Stimulated activated naive B cell treated with anti-CD40 and anti-IgM and Interleukin-4, amounts not matched to agents 10 μg/mL and 1 μg/mL and 100 μg/mL, for 72 hours (primary cell): ENCODE results near the gene MON2.

Experiments
- ATAC-seq, 2 donors: fragments of 150-1000 bp; cut with Tn5 transposase; replicated peaks; 2 replicates each; pipeline ENCODE4 v1.10.0; 2021; ENCODE audit warnings: moderate library complexity in 1 of 2
- DNase-seq: peaks from one replicate; pipeline ENCODE4 v3.0.0; 2021
- H3K27ac Mint-ChIP-seq: one replicate; pipeline ENCODE4 v1.8.0; 2022; ENCODE audit warnings: mild to moderate bottlenecking, mixed read lengths
- H3K27me3 Mint-ChIP-seq, 2 donors: one replicate each; pipeline ENCODE4 v1.8.0; 2022; ENCODE audit warnings: mixed read lengths in 2 of 2
- H3K36me3 Mint-ChIP-seq, 2 donors: one replicate each; pipeline ENCODE4 v1.8.0; 2022; ENCODE audit warnings: mixed read lengths in 2 of 2, mild to moderate bottlenecking in 1 of 2
- H3K4me1 Mint-ChIP-seq, 2 donors: one replicate each; pipeline ENCODE4 v1.8.0; 2022; ENCODE audit warnings: mixed read lengths in 2 of 2, mild to moderate bottlenecking in 1 of 2
- H3K4me3 Mint-ChIP-seq, 2 donors: one replicate each; pipeline ENCODE4 v1.8.0; 2022; ENCODE audit warnings: mild to moderate bottlenecking in 2 of 2, mixed read lengths in 2 of 2, moderate library complexity in 1 of 2
- H3K9me3 Mint-ChIP-seq, 2 donors: one replicate each; pipeline ENCODE4 v1.8.0; 2022; ENCODE audit warnings: mixed read lengths in 2 of 2, mild to moderate bottlenecking in 1 of 2

The MON2 gene

DNA sequence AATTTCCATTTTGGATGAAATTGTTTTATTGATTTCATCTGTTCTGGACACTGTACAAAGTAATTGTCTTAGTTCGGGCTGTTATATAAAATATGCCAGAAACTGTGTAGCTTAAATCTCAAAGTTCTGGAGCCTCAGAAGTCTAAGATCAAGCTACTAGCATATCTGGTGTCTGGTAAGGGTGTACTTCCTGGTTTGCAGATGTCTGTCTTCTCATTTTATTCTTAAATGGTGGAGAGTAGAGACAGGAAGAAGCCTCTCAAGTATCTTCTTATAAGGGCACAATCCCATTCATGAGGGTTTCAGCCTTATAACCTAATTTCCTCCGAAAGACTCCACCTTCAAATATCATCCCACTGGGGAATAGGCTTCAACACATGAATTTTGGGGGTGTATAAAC lies 51.3 kb downstream of the MON2 start:
- Mint-ChIP-seq H3K36me3 (peaks cover 33 to 44% of the 10 kb centered on the region in 2 donors), H3K4me1 (peaks cover 4% of the 10 kb centered on the region in 2 donors), H3K9me3 (peaks cover 0 to 4% of the 10 kb centered on the region in 2 donors), H3K27me3 (no peaks in the 10 kb centered on the region), H3K4me3 (no peak overlapping the region), H3K27ac (no peak overlapping the region)
- ATAC-seq: no peak
- no peak for DNase-seq

DNA sequence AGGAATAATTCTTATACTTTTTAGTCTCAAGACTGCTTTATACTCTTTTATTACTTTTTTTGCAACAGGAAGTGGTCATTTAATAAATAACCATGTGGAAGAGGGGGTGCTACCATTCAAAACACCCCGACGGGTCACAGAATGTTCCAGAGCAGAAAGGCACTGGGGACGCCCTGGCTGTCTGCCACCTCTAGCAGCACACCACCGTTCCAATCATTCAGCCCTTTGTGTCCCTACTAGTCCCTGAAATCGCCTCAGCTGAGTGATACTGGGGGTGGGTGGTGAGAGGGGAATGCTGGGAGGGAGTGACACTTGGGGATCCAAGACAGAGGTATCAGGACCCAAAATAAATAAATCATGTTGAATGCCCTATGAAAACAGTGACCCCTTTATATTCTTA lies 52.4 kb downstream of the MON2 start:
- no peak overlapping the region for H3K4me3 Mint-ChIP-seq
- DNase-seq (no peak), ATAC-seq (no peak)
- peaks cover 4% of the 10 kb centered on the region in 2 donors for H3K4me1 Mint-ChIP-seq
- H3K36me3 Mint-ChIP-seq: peaks cover 26 to 40% of the 10 kb centered on the region in 2 donors
- peaks cover 0 to 3% of the 10 kb centered on the region in 2 donors for H3K9me3 Mint-ChIP-seq
- H3K27ac Mint-ChIP-seq: no peak overlapping the region
- H3K27me3 Mint-ChIP-seq: no peaks in the 10 kb centered on the region

DNA sequence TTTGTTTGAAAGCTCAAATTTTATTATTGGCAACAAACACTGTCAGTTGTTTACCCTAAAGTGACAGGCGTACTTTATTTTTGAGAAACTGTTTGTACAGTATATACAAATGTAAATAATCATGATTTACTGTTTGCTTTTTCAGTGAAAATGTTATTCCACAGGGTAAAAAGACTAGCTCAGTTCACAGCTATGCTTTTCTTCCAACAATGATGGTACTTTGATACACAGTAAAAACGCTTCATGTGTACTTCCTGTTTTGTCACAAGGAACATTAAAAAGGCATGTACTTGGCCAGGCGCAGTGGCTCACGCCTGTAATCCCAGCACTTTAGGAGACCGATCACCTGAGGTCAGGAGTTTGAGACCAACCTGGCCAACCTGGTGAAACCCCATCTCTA lies 53.7 kb downstream of the MON2 start:
- Mint-ChIP-seq H3K27ac (no peak overlapping the region), H3K9me3 (no peaks in the 10 kb centered on the region), H3K4me3 (no peak overlapping the region), H3K27me3 (no peaks in the 10 kb centered on the region), H3K4me1 (peaks cover 4% of the 10 kb centered on the region in 2 donors), H3K36me3 (peaks cover 16 to 27% of the 10 kb centered on the region in 2 donors)
- ATAC-seq (no peak), DNase-seq (no peak)

DNA sequence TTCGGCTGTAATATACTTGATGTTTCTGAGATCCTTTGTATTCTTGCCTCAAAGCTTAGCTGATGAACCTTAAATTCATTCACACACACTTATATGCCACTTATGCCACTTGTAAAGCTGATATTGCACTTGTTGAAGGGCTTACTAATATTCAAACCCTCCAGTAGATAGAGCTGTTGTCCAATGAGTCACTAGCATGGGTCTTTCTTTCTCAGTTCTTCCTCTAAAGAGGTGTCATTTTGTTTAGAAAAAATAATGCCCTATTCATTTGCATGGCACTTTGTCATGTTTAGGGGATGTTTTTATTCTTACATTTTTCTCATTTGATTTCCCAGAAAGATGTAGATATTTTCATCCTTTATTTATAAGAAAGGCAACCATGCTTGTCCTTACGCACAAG lies 56.4 kb downstream of the MON2 start:
- Mint-ChIP-seq H3K36me3 (peaks cover 14 to 28% of the 10 kb centered on the region in 2 donors), H3K27ac (no peak overlapping the region), H3K4me3 (no peak overlapping the region), H3K27me3 (no peaks in the 10 kb centered on the region), H3K4me1 (peaks cover 0 to 2% of the 10 kb centered on the region in 2 donors), H3K9me3 (no peaks in the 10 kb centered on the region)
- no peak for ATAC-seq
- DNase-seq: no peak

DNA sequence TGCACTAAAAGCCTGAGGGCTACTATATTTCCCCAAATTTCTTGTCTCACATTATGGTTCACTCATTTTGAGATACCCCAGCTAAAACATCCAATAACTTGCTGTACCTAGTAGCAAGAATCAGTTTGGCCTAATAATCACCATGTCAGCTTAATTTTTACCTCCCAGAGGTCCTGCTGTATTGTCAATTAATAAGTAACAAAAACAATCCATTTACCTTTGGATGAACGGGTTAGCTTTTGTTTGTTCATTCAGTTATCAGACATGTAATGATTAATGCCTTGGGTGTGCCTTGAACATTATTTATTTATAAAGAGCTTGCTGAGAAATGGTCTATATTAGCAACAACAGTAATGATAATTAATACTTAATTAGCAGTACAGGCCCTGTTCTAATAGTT lies 57.0 kb downstream of the MON2 start:
- no peak for DNase-seq
- Mint-ChIP-seq H3K4me3 (no peak overlapping the region), H3K27ac (no peak overlapping the region), H3K9me3 (no peaks in the 10 kb centered on the region), H3K36me3 (peaks cover 12 to 23% of the 10 kb centered on the region in 2 donors), H3K27me3 (no peaks in the 10 kb centered on the region), H3K4me1 (no peaks in the 10 kb centered on the region)
- no peak for ATAC-seq

DNA sequence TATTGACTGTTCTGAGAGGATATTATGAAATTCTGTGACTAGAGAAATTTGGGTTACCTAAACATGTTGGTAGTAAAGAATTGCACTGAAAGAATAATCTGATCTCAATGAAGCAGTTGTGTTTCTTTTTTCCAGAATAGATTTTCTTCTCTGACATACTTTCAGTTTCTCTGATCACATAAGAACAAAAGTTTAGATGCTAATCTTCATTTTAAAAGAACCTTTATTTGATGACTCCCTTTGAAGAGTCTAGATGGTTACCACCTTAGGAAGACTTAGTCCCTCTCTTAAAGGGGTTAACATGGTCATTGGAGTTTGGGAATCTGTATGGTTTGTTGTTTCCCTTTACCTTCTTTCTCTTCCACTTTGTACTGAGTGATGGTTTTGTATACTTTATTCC lies 58.6 kb downstream of the MON2 start:
- peaks cover 3 to 16% of the 10 kb centered on the region in 2 donors for H3K36me3 Mint-ChIP-seq
- H3K9me3 Mint-ChIP-seq: no peaks in the 10 kb centered on the region
- no peaks in the 10 kb centered on the region for H3K27me3 Mint-ChIP-seq
- H3K4me1 Mint-ChIP-seq: no peaks in the 10 kb centered on the region
- H3K4me3 Mint-ChIP-seq: no peak overlapping the region
- DNase-seq (no peak), ATAC-seq (no peak)
- H3K27ac Mint-ChIP-seq: no peak overlapping the region

DNA sequence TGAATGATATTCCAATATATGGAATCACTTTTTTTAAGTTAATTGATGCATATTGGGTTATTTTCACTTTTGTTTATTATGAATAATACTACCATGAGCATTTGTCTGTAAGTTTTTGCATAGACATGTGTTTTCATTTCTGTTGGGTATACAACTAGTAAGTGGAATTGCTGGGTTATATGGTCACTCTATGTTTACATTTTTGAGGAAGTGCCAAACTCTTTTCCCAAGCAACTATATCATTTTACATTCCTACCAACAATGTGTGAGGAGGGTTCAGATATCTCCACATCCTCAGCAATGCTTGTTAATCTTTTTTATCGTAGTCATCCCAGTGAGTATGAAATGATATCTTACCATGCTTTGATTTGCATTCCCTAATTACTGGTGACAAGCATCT lies 64.0 kb downstream of the MON2 start:
- no peak overlapping the region for H3K4me3 Mint-ChIP-seq
- ATAC-seq (no peak), DNase-seq (no peak)
- H3K4me1 Mint-ChIP-seq: peaks cover 3 to 11% of the 10 kb centered on the region in 2 donors
- no peak overlapping the region for H3K27ac Mint-ChIP-seq
- peaks cover 14 to 36% of the 10 kb centered on the region in 2 donors for H3K36me3 Mint-ChIP-seq
- no peaks in the 10 kb centered on the region for H3K27me3 Mint-ChIP-seq
- H3K9me3 Mint-ChIP-seq: no peaks in the 10 kb centered on the region

DNA sequence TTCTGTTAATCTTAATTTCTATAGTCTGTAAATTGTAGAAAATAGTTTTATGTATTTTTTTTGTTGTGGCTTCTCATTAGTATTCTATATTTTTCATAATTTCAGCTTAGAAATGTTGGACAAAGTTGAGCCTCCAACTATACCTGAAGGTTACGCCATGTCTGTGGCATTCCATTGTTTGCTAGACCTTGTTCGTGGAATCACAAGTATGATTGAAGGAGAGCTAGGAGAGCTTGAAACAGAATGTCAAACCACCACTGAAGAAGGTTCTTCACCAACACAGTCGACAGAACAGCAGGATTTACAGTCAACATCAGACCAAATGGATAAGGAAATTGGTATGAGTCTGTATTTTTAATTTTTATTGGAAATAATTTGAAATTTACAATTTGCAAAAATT lies 65.7 kb downstream of the MON2 start:
- Mint-ChIP-seq H3K4me3 (no peak overlapping the region), H3K36me3 (peaks cover 14 to 36% of the 10 kb centered on the region in 2 donors), H3K27ac (no peak overlapping the region), H3K9me3 (no peaks in the 10 kb centered on the region), H3K4me1 (peaks cover 3 to 11% of the 10 kb centered on the region in 2 donors), H3K27me3 (no peaks in the 10 kb centered on the region)
- ATAC-seq (no peak), DNase-seq (no peak)

DNA sequence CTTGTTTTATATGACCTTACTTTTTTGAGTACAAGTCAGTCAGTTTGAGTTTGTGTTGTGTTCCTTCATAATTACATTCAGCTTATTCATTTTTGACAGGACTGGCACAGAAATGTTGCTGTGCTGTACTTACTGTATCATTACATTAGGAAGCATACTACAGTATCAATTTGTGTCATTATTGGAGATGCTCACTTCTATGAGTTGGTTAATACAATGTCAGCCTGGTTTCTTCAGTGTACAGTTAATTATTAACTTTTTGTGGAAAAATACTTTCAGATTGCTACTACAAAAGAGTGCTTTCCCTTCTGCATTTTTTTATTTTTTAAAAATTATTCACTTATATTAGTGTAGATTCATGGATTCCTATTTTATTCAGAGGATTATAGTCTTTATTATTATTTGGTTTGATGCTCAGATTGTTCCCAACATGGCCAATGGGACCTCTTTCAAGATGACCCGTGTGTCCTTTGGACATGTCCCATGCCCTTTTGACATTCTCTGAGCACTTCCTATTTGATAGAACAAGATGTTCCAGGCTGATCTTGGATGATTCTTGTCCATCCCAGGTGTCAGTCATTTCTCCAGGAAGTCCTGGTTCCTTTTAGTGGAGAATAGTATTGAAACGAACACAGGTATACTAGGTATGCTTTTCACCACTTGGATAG lies 66.6 kb downstream of the MON2 start:
- H3K27me3 Mint-ChIP-seq: no peaks in the 10 kb centered on the region
- H3K4me3 Mint-ChIP-seq: no peak overlapping the region
- DNase-seq (no peak), ATAC-seq (no peak)
- no peaks in the 10 kb centered on the region for H3K9me3 Mint-ChIP-seq
- H3K36me3 Mint-ChIP-seq: peaks cover 15 to 33% of the 10 kb centered on the region in 2 donors
- peaks cover 3 to 11% of the 10 kb centered on the region in 2 donors for H3K4me1 Mint-ChIP-seq
- H3K27ac Mint-ChIP-seq: no peak overlapping the region

DNA sequence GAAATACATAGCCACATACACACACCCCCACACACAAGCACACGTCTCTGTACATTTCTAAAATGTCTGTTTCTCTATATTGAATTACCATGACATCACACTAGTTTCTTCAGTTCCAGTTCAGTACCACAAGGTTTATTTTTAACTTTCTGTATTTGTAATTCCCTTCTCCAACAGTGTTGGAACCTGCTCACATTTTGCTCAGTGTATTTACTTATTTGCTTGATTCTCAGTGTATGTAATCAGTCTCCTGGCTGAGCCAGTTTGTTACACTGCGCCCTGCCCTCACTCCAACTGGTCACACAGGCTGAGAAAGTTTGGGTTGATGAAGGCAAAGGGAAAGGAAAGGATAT lies 67.1 kb downstream of the MON2 start:
- DNase-seq: no peak
- no peak overlapping the region for H3K27ac Mint-ChIP-seq
- peak in 1 of 2 donors; percentile 22 for ATAC-seq
- no peaks in the 10 kb centered on the region for H3K9me3 Mint-ChIP-seq
- H3K4me3 Mint-ChIP-seq: no peak overlapping the region
- H3K36me3 Mint-ChIP-seq: peaks cover 15 to 33% of the 10 kb centered on the region in 2 donors
- peaks cover 3 to 11% of the 10 kb centered on the region in 2 donors for H3K4me1 Mint-ChIP-seq
- no peaks in the 10 kb centered on the region for H3K27me3 Mint-ChIP-seq

DNA sequence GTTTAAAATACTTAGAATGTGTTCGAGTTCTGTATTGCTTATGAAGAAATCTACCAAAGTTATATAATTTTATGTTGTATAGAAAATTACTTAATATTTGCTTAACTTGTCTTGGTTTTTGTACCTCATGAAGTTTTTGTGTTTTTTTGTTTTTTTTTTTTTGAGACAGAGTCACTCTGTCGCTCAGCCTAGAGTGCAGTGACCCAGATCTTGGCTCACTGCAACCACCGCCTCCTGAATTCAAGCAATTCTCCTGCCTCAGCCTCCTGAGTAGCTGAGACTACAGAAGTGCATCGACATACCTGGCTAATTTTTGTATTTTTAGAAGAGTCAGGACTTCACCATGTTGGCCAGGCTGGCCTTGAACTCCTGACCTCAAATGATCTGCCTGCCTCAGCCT lies 69.9 kb downstream of the MON2 start:
- Mint-ChIP-seq H3K27ac (no peak overlapping the region), H3K36me3 (peaks cover 22 to 30% of the 10 kb centered on the region in 2 donors)
- ATAC-seq: no peak

DNA sequence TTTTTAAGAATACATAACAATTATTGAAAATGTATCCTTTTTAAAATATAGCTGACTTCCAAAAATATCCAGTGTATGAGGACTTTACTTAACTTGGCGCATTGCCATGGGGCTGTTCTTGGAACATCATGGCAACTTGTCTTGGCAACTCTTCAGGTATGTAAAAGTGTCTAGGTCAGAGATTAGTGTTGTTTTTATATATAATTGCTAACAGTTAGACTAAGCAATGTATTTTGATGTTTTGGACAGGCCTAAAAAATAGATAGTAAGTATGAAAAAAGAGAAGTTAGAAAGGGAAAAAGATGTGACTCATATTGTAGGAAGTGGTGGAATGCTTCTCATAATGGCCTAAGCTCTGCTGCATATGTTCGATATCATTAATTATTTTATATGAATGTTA lies 70.9 kb downstream of the MON2 start:
- Mint-ChIP-seq H3K9me3 (no peaks in the 10 kb centered on the region), H3K27me3 (no peaks in the 10 kb centered on the region), H3K36me3 (peaks cover 25 to 31% of the 10 kb centered on the region in 2 donors), H3K27ac (no peak overlapping the region), H3K4me1 (peaks cover 3 to 11% of the 10 kb centered on the region in 2 donors), H3K4me3 (no peak overlapping the region)
- DNase-seq: no peak
- no peak for ATAC-seq

More for the DNA sequence above, 69.9 kb downstream of the MON2 start:
- H3K9me3 Mint-ChIP-seq: no peaks in the 10 kb centered on the region
- no peak overlapping the region for H3K4me3 Mint-ChIP-seq
- no peaks in the 10 kb centered on the region for H3K27me3 Mint-ChIP-seq
- DNase-seq: no peak
- peaks cover 3 to 11% of the 10 kb centered on the region in 2 donors for H3K4me1 Mint-ChIP-seq

DNA sequence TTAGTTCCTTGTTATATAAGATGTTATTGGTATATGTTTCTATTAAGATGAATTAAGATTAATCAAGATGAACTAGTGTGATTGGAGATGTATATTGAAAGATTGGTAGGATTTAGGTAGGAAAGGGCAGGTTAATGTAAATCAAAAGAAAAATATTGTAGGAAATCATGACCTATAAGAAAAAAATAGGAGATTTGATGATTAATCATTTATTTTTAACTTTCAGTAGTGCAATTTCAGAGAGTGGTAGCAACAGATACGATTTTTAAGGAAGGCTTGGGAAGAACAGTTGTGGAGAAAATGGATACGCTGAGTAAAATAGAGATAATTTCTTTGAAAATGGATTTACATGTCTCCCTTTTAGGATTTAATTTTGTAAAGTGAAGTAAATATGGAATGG lies 73.7 kb downstream of the MON2 start:
- Mint-ChIP-seq H3K4me3 (no peak overlapping the region), H3K27ac (no peak overlapping the region), H3K27me3 (no peaks in the 10 kb centered on the region), H3K4me1 (peaks cover 0 to 2% of the 10 kb centered on the region in 2 donors), H3K9me3 (no peaks in the 10 kb centered on the region), H3K36me3 (peaks cover 17 to 25% of the 10 kb centered on the region in 2 donors)
- DNase-seq (no peak), ATAC-seq (no peak)

DNA sequence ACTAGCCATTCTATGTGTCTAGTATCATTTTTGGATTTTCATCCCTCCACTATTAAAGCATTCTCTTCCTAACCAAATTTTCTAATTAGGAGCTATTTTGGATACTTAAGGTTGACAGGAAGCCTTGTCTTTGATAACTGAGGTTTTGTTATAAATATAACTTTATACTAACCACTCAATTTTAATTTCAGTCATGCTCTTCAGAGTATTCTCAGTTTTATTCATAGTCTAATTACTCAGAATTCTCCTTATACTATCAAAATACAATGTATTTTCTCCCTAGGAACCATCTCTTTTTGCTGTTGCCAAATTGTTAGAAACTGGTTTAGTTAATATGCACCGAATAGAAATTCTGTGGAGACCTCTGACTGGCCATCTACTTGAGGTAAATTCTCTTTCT lies 76.2 kb downstream of the MON2 start:
- no peak overlapping the region for H3K27ac Mint-ChIP-seq
- no peaks in the 10 kb centered on the region for H3K9me3 Mint-ChIP-seq
- H3K36me3 Mint-ChIP-seq: peaks cover 19 to 27% of the 10 kb centered on the region in 2 donors
- no peaks in the 10 kb centered on the region for H3K27me3 Mint-ChIP-seq
- peaks cover 0 to 2% of the 10 kb centered on the region in 2 donors for H3K4me1 Mint-ChIP-seq
- ATAC-seq (no peak), DNase-seq (no peak)
- H3K4me3 Mint-ChIP-seq: no peak overlapping the region

DNA sequence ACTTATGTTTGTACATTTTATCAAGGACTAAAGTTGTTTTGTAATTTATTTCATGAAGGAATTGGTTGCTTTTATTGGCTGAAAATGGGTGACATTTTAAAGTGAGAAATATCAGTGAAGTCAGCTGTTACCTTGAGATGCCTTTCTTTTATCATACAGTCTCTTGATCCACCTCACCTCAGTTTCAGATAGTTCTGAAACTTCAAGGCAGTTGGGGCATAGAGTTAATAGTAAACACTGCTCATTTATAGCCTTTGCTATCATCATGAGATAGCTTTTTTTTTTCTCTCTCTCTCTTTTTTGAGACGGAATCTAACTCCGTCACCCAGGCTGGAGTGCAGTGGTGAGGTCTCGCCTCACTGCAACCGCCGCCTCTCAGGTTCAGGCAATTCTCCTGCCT lies 76.7 kb downstream of the MON2 start:
- H3K36me3 Mint-ChIP-seq: peaks cover 25 to 32% of the 10 kb centered on the region in 2 donors
- H3K27ac Mint-ChIP-seq: no peak overlapping the region

More for the DNA sequence above, 76.7 kb downstream of the MON2 start:
- ATAC-seq: no peak
- H3K4me3 Mint-ChIP-seq: no peak overlapping the region
- no peaks in the 10 kb centered on the region for H3K9me3 Mint-ChIP-seq
- no peaks in the 10 kb centered on the region for H3K27me3 Mint-ChIP-seq
- no peak for DNase-seq
- H3K4me1 Mint-ChIP-seq: peaks cover 0 to 2% of the 10 kb centered on the region in 2 donors
